Renal cortical epithelial cell (primary cell): ENCODE data around the gene NPR3. TPM values are rescaled to one million over a fixed set of nuclear protein-coding genes. Genes with fewer than 3 reads are reported as not detected.

ENCODE experiments used
- DNase-seq: peaks from one replicate; pipeline ENCODE4 v3.0.0-alpha.2; 2011; ENCODE audit warnings: low read depth
- total RNA-seq: library from RNA; depleted of rRNA; stranded (reverse); fragments of >200 nt; gene quantifications from 2 replicates; pipeline ENCODE4 v1.2.3, GENCODE V29; 2014

Gene NPR3
- total RNA-seq, 1 donor from 2014 or later = 16.0 TPM

DNA sequence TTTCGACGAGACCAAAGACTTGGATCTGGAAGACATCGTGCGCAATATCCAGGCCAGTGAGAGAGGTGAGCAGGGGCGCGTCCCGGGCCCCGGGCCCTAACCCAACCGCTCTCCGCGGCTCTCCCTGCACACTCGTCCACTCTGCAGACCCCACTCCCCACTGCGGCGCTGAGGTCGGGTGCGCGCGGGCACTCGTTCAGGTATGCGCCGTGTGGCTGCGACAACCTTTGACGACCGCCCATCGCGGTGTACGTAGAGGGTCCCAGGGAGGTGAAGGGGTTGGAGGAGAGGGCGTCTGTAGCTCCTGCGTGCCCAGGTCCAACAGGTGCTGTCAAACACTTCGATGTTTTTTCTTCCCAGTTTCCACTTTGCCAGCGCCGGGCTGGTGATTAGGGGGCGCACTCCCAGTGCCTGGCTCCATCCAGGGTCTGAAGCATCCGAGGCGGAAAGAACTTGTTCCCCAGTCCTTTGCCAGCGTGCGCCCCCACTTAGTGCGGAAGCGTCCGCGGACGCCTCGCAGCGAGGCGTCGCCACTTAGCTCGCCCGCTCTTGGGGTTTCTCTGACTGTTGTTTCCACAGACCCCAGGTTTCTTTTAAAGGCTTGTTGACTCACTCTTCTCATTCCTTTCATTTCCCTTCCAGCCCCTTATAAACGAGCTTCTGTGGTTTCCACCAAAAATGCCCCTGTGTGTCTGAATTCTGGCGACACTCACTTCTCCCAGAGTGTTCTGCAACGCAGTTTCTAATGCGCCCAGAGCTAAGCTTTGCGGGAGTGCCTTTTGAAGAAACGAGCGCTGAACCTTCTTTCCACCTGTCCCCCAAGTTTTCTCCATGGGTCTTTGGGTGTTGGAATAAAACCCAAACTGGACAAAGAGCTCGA is 1.6 kb downstream of the NPR3 start:
- DNase-seq = no peak

DNA sequence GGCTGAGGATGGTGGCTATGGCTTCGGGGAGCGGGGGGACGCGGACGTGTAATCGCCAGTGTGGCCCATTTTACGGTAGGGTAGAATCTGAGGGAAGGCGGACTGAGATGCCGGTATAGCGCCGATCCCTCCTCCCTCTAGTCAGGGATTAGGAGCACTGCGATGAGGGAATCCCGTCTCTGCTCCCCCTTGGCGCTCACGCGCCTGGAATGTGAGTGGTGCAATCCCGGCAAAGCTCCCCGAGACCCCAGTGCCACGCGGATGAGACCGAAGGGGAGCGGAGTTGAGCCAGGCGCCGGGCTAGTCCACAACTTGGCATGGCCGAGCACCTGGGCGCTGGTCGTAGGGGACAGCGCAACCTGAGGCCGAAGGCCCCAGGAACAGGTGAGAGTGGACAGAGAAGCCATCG is 2.2 kb downstream of the NPR3 start:
- no peak for DNase-seq

GRCh38 chr5:32713770-32714381 is 2.8 kb downstream of the NPR3 start:
- DNase-seq = no peak

- no peak for DNase-seq
Measured at GRCh38 chr5:32714836-32715235, 3.7 kb downstream of the NPR3 start.

DNA sequence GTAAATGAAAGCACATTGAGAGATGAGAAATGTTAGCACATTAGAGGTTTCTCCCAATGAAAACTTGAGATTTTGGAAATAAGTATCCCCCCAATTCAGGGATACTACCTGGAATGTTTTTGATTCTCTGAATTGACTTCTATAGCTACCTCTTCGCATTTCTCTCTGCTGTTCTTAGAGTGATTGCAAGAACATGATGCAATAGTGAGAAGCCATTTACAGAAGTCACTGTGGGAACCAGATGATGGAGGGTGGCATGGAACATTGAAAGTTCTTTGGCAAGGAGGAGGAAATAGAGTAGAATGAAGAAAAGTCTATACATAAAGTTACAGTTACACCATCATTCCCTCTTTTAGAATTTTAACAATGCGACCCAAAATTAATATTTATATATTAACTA is 9.2 kb downstream of the NPR3 start:
- DNase-seq = no peak

GRCh38 chr5:32721626-32722025 is 10.5 kb downstream of the NPR3 start:
- no peak for DNase-seq

- DNase-seq = no peak
Measured at GRCh38 chr5:32722957-32723356, 11.8 kb downstream of the NPR3 start.

DNA sequence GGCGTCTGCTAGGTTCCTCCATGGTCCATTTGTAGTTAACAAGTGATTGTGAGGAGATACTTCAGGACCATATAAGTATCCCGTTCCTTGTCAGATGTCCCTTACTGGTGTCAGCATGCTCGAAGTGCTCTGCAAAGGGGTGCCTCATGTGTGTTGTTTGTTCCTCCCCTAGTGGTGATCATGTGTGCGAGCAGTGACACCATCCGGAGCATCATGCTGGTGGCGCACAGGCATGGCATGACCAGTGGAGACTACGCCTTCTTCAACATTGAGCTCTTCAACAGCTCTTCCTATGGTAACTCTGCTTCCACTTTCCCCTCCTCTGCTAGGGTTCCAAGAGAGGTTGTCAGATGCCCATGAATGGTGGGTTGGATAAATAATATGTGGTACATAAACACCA is 13.4 kb downstream of the NPR3 start:
- DNase-seq = no peak

DNA sequence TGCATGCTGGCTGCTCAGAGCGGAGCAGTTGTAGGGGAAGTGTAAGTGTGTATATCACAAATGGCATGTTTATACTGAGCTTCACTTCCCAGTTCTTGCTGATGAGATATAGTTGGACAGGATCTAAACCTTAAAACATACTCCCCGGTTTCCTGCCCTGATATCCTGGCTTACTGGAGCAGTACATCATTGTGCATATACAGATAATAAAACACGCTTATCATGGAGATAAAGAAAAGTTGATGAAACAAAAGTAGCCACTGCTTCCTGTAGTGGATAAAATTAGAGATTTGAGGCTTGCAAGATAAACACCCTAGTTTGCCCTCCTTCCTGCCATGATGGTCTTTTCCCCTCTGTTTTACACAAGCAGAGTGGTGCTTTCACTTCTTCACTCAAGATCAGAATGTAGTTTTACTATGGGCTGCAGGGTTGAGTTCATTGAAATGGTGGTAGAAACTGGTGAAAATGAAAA is 15.0 kb downstream of the NPR3 start:
- no peak for DNase-seq

DNA sequence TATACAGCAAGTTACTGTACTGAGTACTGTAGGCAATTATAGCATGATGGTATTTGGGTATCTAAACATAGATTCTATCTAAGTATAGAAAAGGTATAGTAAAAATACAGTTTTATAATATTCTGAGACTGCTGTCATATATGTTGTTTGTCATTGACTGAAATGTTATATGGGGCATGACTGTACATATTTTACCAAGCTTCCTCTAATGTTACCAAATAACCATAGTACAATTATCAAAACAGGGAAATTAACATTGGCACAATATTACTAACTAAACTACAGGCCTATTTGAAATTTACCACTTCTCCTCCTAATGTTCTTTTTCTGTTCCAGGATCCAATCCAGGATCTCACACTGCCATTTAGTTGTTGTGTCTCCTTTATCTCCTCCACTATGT is 18.5 kb downstream of the NPR3 start:
- no peak for DNase-seq

- no peak for DNase-seq
Measured at GRCh38 chr5:32733590-32734340, 22.6 kb downstream of the NPR3 start.

DNA sequence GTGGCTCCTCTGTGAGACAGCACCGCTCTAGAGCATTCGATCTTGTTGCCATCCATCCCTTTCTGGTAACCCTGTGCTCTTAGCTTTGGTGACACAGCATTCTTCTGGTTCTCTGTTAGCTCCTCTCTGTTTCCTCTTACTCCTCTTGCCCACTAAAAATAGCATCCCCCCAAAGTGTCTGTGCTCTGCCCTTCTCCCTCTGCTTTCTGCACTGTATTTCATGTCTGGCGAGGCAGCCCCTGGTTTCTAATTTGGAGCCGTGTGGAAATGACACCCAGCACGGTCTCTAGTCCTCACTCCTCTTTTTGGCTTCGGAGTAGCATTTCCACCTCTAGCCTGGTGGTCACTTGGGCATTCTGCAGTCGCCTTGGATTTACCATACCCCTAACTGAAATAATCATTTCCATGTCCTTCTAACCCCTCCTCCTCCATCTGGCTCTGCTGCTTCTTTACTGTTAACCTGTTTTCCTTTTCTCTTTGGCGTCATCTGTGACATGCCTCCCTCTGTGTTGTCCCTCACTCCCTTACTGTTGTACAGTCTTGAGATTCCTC is 23.8 kb downstream of the NPR3 start:
- no peak for DNase-seq

GRCh38 chr5:32735512-32735911 is 24.4 kb downstream of the NPR3 start:
- no peak for DNase-seq

GRCh38 chr5:32736842-32737241 is 25.7 kb downstream of the NPR3 start:
- no peak for DNase-seq

- DNase-seq = no peak
Measured at GRCh38 chr5:32740651-32741050, 29.5 kb downstream of the NPR3 start.

- no peak for DNase-seq
Measured at GRCh38 chr5:32745317-32745716, 34.2 kb downstream of the NPR3 start.

DNA sequence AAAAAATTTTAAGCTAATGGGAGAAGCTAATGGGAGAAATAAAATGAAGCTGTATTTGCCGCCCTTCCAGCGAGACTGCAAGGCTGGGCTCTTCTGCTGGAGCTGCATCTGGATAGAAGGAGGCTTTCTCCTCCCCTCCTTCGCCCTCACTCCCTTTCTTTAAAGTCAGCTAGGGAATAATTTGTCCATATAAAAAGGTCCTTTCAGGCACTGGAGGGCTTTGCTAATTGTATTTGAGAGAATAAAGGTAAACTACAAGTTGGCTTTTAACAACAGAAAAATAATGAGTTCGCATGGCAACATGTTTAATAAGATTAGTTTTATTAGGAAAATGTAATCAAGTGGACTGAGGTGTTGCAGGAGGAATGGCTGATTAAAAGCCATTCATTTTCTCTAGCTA is 41.3 kb downstream of the NPR3 start:
- DNase-seq = no peak

DNA sequence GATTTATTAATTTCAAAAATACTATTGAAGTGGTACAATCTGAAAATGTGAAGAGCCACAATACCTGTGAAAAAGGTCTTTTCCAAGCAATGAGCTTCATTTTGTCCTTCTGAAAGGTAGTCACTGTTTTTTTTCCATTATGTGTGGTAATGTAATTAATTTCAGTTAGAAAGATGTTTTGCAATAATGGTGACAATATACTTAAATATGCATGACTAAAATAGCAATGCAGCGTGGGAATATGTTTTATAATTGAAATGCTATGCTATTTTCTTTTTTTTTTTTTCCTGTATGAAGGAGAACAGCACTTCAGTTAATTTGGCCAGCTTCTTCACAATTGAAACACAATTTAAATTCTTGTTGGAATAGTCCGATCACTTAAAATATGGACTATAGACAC is 41.9 kb downstream of the NPR3 start:
- DNase-seq = no peak

DNA sequence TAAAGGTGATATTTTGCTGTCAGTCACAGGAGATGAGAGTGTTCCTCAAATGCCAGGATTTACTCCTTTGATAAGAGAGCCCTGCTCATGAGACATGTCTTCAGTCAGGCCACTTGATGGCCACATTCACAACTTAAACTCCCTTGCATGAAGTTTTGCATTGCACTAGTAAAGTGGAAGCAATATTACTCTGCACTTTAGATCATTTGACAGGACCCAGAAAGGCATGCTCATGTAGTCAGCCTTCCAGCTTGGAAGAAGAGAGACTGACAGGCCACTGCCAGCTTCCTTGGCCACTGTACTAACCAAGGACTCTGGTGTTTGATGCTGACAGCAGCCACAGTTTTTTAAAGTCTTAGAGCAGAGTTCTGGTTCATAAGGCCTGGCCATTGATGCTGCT is 42.6 kb downstream of the NPR3 start:
- no peak for DNase-seq

DNA sequence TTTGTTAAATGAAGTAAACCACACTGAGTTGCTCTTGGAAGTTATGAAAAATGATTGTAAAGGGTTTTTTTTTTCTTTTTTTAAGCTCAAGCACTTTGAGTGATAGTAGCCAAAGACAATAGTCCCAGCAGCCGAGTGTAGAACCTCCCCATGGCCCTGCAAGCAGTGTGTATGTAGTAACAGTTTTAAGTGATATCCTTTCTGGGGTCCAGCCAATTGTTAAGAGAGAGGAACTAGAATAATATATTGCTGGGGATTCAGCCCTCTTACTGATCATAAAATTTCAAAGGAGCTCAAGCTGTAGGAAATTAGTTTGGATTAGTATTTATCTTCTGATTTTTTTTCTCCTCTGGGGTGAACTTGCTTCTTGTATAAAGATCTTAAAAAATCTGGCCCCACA is 43.2 kb downstream of the NPR3 start:
- no peak for DNase-seq

GRCh38 chr5:32760091-32760509 is 49.0 kb downstream of the NPR3 start:
- peak; percentile 80 for DNase-seq

GRCh38 chr5:32765266-32765665 is 54.1 kb downstream of the NPR3 start:
- no peak for DNase-seq
